IPS-NIHi7 (cell line): ENCODE results near the gene SLAMF1.
"Not testable (repeated sequence)": the region's sequence is repeated elsewhere in the genome, so short reads cannot be mapped to it uniquely, and the experiment has no call there.

Experiments used
- DNase-seq: peaks from one replicate; pipeline ENCODE4 v3.0.0; 2012; ENCODE audit warnings: mixed read lengths; ENCODE audit errors: extremely low spot score

Gene SLAMF1

DNA sequence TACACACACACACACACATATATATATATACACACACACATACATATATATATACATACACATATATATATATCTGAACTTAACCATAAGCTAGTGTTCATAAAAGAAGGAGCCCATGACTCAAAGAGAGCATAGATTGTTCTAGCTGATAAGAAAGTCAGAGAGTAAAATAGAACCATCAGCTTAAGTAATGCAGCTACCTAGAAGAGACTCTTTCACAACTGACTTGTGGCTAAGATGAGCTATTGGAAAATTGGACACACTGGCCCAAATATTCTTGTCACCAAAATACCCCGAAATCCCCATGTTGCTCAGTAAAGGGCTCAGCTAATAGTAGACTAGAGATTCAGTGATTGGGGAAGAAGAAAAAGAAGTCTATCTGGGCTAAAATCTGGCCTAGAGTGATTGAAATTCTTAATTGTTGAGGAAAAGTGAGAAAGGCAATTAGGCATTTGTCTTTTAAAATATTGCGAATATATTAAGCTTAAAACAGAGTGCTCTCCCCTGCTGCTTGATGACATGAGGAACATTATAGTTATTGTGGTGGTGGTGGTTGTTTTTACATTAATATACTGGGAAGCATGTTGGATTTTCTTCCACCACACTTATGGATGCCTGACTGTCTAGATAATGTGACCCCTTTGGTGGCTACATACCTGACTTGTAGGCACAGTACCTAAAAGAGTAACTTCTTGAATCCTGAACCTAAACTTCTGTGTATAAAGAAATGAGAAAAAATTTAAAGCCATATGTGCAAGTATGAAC, 6.3 kb downstream of the SLAMF1 start:
- no peak for DNase-seq

DNA sequence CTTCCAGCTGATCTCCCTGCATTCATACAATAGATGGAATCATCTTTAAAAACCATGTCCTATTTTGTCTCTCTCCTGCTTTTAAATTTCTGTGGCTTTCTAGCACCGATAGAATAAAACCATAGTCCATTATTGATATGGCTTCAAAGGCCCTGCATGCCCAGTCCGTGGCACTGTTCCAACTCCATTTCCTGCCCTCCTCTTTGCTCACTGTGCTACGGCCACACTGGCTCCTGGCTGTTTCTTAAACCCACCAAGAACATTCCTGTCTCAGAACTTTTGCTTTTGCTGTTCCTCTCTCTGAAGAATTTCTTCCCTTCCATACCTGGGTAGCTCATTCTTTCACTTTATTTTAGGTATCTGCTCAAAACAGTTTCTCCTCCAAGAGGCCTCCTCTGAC, 7.2 kb downstream of the SLAMF1 start:
- no peak for DNase-seq

DNA sequence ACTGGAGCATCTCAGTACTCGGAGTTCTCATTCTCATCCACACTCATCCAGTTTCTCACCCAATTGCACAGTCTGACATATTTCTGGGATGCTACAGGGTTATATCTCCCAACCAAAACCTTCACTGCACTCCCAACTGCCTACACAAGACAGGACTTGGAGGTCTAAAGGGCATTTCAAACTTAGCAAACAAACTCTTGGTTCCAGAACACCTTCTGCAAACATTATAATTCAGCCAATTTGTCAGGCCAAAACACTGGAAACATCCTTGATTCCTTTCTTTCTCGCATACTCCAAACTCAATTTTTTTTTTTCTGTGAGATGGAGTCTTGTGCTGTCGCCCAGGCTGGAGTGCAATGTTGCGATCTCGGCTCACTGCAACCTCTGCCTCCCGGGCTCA, 7.9 kb downstream of the SLAMF1 start:
- no peak for DNase-seq

DNA sequence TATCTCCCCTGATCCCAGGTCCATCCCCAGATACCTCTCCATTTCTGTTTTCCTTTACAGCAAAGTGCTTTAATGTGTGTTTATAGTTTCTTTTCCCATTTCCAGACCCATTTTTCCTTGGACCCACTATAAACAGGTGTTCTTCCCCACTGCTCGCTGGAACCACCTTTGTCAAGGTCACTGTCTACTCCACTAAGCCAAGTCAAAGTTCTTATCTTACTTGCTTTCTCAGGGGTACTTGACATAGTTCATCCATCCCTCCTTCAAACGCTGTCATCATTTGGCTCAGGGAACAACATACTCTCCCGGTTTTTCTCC, 8.3 kb downstream of the SLAMF1 start:
- DNase-seq, result no peak

DNA sequence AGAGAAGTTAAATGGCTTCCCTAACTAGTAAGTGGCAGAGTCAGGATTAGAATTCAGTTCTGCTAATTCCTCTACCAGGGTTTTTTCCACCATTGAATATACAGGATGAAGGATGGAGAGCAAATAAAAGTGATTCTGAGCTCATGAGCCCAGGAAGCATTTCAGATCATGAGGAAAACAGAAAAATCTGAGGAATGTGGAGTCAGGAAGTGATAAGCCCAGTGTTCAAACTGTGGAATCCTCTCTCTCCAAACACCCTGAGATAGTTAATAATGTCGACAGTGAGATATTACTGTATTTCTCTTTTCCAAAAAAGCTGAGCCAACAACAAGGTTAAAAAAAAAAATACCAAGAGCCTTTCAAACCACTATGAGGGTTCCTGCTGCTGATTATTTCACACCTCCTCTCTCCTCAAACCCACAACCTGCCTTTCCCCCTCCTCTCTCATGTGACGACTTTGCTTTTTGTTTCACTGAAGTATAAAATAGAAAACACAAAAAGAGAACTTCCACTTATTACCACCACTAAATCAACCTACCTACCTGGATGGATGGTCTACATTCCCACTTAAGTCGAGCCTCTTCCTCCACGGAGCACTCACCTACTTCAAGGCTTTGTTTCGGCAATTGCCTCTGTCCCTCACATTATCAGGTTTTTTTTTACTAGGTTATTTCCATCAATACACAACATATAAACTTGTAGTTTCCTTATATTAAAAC, 8.9 kb downstream of the SLAMF1 start:
- DNase-seq, result no peak

DNA sequence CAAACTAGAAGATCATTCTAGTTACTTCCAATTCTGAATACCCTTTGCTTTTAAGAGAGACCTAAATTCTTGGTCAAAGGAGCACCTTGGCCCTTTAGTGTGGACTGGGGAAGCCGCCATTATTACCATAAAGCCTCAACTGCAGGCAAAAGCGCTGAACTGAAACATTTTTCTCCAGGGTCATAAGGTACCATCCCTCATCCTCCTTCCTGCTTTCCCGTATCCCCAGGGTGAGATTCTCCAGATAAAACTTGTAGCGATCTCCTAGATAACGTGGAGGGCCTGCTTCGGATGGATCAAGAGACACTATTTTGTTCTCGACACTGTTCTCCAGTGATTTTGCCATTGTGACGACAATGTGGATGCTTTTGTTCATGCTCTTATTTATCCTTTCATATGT, 9.8 kb downstream of the SLAMF1 start:
- DNase-seq, result no peak

DNA sequence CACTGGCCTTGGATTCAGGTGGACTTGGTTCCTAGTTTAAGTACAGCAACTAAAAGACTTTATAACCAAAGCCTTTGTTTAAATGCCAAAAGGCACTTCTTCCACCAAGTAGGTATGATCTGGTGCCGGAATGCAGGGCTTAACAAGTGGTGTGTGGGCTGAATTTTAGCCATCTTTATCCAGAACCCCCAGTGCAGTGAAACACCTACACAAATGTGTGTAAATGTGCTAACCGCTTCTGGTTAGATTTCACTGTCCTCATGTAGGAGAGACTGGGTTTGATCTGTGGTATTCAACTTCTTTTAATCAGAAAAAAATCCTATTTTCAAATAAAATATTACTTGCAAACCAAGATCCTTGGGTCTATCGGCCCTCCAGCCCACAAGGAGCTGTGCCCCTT, 10.3 kb downstream of the SLAMF1 start:
- no peak for DNase-seq

DNA sequence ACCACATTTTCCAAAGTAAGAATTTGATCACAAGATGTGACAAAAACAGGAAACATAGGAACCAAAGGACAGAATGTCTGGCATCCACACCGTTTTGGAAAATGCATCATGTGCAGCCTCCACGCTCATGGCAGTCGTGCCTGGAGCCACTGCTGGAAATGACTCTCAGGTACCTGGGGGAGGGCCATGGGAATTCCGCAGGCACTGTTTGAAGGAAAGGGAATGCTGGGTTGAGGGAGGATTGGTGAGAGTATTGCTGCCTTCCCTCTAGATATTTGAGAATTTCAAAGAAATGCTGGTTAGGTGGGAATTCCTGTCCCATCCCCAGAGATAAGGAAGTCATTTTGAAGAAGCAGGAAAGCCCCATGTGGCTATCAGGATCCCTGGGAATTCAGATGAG, 10.8 kb downstream of the SLAMF1 start:
- peak; percentile 27 for DNase-seq

DNA sequence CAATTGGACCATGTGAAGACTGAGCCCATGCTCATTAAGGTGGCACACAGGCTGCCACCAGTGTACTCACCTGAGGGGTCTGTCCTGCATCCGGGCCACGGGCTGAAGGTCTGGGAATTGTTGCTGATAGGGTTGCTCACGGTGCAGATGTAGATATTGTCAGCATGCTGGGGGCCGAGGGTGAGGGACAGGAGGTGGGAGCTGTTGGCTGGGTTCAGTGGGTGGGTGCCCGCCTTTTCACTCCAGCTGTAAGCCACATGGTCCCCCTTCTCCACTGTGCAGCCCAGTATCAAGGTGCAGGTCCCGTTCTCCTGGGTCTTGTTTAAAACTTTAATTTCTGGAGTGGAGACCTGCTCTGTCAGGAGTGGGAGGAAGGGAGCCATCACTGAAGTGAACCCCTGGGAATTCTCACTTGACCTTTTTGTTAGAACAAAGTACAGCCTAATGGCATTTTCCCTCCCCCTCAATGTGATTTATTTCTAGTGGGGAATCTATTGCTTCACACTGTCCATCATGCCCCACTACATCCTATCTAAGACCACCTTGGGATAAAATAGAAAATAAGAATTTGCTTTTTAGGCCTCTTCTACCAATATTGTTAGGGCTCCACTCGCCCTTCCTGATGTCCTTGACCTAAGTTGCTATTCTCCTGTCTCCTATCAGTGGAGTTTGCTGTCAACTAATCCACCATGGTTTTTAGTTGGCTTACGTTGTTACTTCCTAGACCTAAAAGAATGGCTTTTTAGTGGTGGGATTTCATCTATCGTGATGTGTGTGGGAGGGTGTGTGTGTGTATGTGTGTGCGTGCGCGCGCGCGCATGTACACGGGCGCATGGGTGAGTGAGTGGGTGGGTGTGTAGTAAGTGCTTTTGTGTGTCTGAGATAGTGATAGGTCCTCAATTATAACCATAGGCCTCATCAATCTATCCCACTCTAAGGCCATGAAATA, 12.0 kb downstream of the SLAMF1 start:
- DNase-seq, result no peak

DNA sequence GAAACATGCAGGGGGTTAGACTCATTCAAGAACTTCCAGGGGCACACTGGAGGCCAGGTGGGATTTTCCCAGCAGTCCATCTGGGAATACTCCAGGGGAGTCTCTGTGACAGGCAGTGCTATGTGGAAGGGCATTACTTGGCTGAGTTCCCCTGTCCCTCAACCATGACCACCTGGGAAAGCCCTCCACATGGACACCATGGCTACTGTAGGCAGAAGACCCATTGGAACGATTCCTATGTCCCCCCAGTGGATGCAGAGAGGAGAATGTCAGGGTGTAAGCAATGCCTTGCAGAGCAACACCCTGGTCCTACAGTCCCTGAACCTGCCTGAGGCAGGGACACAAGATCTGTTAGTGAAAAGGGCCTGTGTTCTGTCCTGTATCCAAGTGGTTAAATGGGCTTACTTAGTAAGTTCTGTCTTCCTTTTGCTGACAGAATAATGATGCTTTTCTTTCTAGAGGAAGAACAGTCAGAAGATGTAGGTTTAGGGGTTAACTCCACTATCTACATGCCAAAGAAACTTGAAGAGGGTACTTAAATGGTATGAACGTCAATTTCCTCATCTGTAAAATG, 13.4 kb downstream of the SLAMF1 start:
- DNase-seq, result no peak

DNA sequence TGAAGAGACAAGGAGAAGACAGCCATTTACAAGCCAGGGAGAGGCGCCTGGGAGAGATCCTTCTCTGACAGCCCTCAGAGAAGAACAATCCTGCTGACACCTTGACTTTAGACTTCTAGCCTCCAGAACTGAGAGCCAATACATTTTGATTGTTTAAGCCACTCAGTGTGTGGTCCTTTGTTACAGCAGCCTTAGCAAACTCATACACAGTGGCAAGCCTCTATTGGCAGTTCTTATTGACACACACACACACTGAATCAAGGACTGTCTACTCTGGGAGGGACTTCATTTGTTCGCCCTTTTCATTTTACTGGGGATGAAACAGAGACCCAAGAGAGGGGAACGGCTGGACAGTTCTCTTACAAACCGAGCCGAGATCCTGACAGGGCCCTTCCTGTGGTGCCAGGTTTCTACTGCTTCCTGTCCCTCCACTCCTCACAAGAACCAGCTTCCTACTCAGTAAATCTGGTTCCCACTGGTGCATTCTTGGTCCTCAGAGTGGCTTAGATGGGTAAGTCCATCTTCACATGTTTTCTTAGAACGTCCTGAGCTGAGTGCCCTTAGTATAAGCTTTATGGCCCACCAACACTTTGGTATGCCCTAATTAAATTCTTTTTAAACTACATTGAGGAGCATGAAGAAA, 14.7 kb downstream of the SLAMF1 start:
- no peak for DNase-seq

DNA sequence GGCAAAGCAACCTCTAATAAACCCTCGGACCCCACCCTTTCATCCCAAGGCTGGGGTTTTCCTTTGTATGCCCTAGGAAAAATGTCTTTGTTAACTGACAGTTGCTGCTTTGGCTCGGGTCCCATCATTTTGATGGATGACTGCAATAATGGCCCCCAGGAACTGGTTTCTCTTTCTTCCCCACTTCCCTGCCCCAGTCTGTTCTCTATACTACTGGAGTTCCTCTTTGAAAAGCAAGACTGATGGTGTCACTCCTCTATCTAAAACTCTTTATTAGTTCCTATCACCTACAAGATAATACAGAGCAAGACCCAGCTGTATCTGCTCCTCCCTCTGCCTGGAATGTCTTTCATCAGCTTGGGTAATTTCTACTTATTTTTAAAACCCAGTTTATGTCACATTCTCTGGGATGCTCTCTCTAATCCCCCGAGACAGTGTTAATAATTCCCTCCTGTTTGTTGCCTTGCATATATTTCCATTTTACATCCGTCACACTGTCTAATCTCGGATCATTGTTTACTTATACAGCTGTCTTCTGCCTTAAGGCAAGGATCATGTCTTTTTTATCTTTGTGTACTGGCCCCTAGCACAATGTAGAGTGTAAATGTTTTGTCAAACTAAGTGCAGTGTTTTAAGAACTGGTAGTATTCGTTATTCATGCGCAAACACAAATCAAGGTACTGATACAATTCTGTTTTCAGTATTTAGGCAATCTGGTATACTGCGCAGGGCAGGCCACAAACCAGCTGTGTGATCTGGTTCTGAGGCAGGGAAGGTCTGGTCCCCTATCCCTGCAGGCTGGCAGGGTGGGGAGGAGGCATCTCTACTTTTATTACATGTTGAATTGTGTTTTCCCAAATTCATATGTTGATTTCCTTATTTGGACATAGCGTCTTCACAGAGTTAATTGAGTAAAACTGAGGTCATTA, 16.1 kb downstream of the SLAMF1 start:
- DNase-seq, result no peak

DNA sequence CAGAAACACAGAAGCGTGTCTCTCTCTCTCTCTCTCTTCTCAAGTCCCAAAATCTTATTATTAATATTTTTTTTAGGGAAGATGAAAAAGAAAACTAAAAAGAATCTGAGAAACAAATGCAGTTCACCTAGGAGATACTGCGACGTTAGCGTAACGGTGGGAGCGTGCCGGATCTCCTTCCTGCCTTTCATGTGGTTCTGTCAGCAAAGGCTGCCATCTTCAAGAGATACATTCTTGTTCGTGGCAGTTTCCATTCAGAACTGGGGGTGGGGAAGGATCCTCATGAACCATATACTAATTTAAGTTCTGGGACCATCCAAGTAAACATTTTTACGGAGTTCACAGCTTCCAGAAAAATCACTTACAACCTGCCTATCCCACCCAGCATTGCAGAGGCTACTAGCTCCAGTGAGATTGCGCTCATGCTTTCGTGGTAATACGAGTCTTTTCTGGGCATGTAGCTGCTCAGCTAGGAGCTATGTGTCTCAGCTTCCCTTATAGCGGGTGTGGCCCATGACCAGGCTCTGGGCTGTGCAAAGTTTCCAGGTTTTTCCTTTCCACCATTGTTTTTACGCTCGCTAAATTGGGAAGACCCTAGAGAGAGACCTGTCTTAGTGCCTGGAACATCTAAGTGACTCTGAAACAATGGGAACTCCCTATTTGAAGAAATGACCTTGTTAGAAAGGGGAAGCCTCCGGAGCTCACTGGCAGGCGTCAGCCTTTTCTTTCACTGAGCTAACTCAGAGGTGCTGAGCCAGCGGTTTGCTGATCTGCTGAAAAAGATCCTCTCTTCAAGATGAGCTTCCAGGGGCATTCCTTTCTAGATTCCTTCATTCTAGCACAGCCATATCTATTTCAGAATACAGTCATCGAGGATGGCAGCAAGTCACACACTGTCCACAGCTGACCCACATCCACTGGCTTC, 17.3 kb downstream of the SLAMF1 start:
- DNase-seq, result no peak

DNA sequence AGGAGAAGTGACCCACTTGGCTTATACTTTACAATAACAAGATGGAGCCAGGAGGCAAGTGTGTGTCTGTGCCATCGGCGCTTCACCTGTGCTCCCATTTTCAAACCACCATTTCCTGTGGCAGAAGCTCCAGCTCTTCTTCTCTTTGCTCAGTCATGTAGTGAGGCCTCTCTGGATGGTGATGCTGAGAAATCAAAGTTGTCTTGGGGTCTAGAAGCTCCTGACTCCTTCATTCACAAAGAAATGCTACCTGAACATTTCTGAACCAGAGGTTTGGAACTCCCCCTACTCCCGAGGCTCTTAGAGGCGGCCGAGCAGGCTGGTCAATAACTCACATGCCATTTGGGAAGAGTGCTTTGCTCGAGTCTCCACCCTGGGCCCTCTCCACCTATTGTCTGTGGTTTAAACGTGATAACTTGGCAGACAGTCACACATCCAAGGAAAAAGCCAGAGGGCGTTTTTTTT, 18.0 kb downstream of the SLAMF1 start:
- DNase-seq, result no peak

DNA sequence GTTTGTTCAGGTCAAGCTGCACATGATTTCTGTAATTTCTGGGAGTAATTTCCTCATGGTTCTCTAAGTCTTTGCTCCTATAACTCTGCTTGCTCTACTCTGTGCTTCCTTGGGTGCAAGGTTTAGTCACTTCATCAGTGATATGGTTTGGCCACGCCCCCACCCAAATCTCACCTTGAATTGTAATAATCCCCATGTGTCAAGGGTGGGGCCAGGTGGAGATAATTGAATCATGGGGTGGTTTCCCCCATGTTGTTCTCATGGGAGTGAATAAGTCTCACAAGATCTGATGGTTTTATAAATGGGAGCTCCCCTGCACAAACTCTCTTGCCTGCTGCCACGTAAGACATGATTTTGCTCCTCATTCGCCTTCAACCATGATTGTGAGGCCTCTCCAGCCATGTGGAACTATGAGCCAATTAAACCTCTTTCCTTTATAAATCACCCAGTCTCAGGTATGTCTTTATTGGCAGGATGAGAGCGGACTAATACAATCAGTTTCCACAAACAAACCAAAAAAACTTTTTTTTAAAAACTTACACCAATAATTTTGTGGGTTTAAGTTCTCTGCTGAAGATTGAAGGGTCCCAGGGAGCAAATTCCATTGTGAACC, 19.1 kb downstream of the SLAMF1 start:
- not testable (repeated sequence) for DNase-seq

DNA sequence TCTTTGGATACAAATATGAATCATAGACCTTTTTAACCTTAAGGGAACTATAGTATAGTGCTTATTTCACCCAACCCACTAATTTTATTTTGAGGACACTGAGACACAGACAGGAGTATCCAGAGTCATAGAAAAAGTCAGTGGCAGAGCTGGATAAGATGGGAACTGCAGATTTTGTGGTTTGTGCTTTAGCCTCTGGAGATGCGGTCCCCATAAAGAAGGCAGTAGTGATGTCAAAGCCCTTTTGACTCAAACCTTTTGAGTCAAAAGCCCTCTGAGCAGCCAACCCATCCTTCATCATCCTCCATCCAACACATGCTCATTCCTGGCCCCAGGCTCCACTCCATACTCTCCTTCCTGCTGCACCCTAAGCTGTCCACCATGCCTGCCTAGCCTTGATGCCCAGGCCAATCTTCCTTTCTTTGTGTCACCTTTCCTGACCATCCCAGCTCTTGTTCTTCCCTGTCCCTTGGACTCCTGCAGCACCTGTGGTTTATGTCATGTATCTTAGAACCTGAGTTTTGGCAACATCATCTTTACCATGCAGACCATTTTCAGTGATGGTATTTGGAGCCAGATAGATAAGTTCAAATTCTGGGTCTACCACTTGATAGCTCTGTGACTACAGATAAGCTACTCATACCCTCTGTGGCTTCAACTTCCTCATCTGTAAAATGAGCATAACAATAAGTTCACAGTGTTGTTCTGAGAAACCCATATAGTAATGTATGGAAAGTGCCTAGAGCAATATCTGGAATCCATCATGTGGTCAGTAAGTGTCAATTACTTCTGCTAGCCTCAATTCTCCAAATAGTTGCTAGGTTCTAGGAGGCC, 20.1 kb downstream of the SLAMF1 start:
- DNase-seq, result no peak

DNA sequence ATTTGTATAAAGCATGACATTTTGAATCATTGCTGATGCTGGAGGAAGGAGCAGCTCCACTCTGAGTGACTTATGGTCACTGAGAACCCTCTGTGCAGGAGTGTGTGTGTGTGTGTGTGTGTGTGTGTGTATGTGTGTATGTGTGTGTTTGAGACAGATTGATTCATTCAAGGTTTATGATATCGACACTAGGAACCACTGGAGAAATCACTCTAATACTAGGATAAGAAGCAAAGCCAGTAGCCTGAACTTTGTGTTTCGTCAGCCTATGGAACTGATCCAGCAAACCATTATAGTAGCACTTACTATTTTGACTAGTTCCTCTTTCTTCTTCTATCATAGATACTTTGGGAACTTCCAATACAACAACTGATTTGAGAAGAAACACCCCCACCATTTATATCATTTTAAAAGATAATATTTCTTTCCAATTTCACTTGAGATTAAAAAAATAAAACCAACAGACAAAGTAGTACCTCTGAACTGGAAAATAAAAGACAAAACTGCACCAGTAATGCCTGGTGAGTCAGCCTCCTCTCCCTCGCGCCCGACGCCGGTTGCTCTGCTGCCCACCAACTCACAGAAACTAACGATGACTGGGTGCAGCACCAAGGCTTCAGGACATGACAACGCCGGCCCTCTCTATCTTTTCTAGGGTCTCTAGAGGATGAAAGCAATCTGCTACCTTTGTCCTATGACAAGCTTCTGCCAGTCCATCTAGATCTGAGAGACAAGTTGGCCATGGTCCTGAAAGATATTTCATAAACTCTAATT, 20.9 kb downstream of the SLAMF1 start:
- no peak for DNase-seq
